Stimulated activated naive CD8-positive, alpha-beta T cell treated with anti-CD3 and anti-CD28 coated beads, Interleukin-15, Interleukin-2, amounts not matched to agents 100 U/mL and 50 U/mL, for 24 hours (primary cell): ENCODE measurements around the gene BRME1.

Experiments used
- ATAC-seq: fragments of 150-1000 bp; cut with Tn5 transposase; one replicate; pipeline ENCODE4 v1.10.0; 2021
- DNase-seq: peaks from one replicate; pipeline ENCODE4 v3.0.0; 2021

Gene BRME1

DNA sequence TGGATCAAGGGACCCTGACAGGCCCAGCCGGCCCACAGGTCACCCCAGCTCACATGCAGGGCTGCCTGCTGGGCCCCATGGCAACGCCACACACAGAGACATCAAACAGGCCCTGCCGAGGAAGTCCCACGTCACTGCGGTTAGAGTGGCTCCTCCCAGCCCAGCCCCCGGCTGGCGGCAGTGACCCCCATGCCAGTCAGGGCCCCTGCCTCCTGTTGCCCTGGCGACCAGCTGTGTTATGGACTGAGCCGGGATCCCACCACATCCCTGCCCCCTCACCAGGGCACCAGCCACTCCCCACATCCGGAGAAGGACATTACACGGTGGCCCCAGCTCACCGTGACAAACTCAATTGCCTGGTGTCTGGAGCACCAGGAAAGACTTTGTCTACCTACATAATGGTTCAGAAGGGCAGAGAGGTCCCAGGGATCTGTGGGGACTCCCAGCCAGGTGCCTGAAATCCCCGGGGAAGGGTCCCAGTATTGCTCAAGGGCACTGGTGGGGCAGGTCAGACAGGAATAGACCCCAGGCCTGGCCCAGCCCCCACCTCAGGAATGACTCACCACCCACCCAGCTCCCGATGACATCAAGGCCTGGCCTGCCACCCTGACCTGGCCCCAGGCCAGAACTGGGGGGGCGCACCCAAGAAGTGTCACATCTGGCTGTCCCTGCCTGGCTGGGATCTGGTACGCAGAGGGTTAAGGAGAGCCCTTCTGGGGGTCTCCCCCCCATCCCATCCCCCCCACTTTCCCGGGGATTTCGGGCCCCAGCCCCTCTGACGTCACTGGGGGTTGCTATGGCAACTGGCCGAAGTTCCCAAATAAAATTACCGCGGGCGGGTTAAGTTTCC lies 59.1 kb downstream of the BRME1 start:
- peak; percentile 75 for ATAC-seq
- DNase-seq: peak; percentile 99

DNA sequence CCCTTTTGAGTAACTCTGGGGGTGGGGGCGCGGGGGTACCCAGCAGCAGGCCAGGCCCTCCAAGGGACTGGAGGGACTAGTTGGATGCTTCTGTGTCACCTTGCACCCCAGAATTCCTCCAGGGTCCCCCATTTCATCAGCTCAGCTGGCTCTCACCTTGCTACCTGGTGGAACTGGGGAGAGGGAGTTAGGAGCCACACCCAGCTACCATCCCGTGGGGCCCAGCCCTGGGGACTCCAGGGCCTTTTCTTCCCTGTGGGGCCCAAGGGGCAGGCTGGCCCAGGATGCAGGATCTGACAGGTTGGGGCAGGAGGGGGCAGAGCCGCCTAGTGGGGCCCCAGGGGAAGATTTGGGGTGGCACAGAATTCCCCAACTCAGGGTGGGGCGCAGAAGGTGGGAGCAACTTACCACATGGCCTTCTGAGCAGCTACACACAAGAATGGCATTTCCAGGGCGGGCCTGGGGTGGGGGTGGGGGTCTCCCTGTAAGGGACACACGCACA lies 61.7 kb downstream of the BRME1 start:
- no peak for ATAC-seq
- peak; percentile 33 for DNase-seq

DNA sequence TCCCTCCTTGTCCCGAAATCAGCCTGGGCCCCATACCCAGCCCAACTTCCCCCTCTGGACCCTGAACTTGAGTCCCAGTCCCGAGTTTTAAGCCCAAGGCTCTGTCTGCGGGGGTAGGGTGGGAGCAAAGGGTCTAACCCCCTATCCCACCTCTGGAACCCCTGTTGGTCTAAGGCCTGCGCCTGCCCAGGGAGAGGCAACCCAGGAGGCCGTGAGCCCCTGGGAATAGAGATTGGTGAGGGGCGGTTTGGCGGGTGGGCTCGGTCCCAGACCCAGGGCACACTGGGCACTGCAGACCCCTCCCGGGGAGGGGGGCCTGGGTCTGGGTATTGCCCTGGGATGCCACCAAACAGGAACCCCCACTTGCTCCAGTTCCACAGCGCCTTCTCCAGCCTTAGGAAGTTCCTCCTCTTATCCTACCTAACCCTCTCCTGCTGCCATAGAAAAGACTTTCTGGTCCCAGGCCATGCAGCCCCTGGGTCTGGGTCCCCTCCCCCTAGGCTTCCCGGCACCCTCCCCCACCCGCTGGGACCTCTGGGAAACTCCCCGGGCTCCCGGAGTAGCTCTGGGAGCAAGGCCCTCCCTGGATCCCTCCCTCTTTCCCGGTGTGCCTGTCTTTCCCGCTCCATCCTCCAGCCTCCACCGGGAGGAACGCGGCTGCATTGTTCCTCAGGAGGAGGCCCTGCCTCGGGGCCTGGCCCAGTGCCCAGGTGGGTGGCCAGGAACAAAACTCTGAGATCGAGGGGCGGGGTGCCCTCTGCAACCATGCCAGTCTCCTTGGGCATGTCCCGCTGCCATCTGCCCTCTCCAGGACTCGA lies 62.6 kb downstream of the BRME1 start:
- peak; percentile 19 for DNase-seq

DNA sequence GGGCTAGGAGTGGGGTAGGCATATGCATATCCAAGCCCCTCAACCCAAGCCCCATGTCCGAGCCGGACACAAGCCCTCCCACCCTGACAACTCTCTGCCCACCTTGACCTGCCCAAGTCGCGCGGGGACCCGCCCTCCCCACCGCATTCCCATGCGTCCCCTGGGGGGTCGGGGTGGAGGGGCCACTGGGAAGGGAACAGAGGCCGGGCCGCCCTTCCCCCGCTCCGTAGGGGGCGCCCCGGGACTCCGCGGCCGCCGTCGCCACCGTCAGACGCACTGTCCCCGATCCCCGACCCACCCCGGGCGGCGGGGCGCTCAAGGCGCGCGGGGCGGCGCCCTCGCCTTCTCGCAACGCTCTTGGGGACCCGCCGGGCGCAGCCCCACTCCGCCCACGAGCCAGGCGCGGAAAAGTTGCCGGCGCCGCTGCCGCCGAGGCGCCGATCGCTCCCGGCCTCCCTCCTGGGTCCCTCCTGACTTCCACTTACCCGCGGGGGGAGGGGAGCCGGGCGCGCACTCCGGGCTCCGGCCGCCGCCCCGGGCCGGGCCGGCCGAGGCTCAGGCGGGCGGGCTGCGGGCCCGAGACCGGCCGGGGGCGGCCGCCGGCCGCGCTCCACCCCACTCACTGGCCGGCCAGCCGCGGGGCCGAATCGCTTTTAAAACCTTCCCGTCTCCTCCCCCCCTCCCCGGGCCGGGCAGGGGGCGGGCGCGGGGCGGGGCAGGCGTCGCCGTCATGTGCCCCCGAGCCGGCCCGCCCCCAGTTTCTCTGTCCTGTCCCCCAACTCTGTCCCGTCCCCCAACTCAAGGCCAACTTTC lies 63.4 kb downstream of the BRME1 start:
- peak; percentile 85 for DNase-seq
- ATAC-seq: no peak

More for the DNA sequence above, 62.6 kb downstream of the BRME1 start:
- no peak for ATAC-seq

DNA sequence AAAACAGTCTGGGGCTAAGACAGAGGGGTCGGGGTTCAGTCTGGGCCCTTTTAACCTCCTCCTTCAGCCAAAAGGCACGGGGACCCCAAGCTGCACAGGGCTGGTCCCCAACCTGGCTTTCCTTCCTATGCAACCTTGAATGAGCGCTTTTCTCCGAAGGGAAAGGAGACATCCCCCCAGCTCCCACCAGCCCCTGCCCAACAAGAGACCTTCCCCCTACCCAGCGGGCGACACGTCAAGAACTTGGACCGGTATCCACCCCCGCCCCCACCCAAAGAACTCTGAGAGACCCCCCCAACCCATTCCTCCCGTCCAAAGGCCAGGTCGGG lies 64.0 kb downstream of the BRME1 start:
- DNase-seq: peak; percentile 29
- no peak for ATAC-seq

DNA sequence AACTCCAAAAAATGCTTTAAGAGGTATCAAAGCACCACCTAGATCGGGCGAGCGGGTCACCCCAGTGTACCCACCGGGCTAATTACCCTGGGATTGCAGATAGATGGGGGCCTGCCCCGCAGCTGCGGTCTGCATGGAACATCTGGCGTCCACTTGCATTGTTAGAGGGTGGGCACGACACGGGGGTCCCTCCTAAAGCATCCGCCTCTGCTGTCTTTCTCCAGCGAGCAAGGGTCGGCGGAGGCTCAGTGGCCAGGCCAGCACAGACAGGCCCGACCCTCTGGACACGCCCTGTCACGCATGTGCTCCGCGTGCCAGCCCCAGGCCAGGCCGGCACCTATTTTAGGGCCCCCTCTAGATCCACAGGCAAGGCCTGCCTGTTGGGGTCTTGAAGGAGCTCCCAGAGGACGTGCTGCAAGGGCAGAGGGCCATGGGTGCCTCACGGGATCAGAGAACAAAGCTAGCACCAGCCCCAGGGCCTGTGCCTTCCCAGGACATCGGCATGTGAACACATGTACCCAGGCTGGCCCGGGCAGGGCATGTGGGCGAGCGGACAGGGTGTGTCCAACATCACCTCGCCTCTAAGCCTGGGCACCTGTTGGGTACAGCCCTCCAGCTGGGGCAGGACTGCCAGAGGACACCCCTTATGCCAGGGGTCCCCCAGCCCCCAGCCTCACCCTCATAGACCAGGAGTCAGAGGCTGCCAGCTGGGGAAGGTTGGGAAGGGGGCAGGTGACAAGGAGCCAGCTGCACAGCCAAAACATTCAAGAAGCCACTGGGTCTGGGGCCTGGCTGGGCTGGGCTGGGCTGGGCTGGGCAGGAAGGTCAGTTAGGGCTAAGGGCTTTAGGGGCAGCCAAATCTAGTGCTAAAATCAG lies 64.6 kb downstream of the BRME1 start:
- no peak for ATAC-seq
- DNase-seq: peak; percentile 51

DNA sequence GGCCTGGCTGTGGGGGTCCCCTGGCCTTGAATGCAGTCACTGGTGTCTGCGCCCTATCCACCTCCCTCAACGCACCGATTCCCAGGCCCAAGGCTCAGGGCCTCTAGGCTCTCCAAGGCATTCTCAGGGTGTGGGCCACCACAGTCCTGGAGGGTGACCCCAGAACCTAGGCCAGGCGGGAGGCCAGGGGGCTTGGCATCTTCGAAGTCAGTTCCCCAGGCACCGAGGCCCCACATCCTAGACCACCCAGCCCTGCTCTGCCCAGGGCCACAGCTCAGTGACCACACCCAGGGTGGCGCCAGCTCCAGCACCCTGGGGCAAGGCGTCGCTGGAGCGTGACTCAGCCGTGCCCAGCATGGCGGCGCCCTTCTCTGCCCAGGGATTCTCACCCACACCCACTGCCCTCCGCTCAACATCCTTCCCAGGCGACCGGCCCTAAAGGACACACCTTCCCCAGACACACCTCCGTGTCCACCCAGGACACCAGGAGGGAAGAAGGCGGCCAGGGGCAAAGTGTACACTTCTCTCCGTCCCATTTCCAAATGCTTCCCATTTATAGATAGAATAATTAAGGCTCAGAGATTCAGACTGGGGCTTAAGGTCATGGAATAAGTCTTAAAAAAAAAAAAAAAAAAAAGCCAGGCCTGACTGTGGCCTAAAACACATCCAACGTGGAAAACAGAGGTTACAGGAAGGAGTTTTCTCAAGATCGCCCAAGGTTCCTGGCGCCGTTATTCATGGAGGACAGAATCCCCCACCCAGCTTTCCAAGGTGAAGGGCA lies 65.4 kb downstream of the BRME1 start:
- peak; percentile 8 for ATAC-seq

DNA sequence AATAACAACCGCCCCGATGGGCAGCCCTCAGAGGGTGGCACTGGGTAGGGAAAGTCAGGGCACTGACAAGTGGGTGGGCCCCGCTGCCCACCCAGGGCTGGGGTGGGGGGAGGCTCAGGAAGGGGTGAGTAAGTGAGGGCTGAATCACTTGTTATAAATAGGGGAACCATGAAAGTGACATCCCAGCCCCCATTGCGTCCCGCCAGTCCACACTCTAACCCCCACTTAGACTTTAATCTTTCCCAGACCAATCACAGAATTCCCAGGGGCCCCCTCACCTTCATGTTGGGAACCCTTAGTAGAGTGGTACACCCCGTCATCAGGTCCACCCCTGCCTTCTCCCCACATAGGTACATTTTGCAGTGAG lies 66.0 kb downstream of the BRME1 start:
- DNase-seq: no peak
- ATAC-seq: peak; percentile 37

More for the DNA sequence above, 65.4 kb downstream of the BRME1 start:
- DNase-seq: peak; percentile 69

DNA sequence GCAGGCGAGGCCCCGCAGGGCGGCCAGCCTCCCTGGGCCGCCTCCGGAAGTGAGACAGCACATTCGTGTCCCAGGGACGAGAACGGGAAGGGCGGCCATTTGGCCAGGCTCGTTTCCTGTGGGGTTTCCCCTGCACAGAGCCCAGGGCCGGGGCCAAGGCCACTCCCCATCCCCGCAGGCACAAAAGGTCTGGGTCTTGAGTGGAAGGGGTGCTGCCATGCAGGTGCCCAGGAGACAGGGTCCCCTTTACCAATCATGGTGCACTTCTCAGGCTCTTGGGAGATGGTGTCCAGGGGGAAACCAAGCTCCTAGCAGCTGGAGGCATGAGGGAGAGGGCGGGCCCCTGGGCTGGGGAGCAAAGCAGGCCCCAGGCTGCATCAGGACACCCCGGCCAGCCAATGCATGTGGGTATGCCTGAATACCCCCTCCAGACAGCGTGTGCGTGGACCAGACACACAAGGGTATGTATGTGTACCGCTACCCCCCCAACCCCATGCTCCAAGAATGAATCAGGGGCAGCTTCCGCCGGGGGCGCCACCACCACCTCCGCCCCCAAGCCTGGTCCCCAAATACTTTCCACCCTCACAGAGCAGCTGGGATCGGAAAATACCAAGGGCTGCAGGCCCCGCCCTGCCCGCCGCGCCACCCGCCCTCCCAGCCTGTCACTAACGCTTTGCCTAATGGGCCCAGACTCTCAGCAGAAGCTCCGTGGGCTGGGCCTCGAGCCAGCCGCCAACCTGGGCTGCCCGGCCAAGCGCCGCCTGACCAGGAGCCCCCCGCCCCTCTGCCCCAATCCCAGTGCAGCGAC lies 66.6 kb downstream of the BRME1 start:
- ATAC-seq (peak; percentile 63), DNase-seq (peak; percentile 91)

DNA sequence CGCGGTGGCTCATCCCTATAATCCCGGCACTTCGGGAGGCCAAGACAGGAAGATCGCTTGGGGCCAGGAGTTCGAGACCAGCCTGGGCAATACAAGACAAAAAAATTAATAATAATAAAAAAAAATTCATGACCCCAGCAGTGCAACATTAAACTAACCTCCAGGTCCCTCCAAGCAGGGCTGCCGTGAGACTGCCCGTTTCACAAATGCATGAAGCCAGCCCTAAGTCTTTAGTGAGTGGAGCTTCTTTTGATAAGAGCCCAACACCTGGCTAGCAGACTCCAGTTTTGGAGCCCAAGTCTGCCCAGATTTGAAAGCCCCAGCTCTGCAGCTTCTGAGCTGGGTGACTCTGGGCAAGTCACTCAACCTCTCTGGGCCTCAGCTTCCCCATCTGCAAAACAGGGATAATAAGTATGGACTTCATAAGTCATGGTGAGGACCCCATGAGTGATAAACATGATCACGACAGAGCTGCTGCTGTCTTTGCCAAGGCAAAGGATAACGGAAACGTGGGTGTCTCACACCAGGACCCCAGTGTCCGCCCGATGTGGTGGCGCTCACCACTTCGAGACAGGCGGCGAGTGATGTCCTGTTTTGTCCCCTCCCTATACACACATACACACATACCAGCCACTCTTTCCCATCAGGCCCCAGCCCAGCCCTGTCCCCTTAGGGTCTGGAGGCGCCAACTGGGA lies 67.3 kb downstream of the BRME1 start:
- DNase-seq: no peak
- ATAC-seq: no peak

DNA sequence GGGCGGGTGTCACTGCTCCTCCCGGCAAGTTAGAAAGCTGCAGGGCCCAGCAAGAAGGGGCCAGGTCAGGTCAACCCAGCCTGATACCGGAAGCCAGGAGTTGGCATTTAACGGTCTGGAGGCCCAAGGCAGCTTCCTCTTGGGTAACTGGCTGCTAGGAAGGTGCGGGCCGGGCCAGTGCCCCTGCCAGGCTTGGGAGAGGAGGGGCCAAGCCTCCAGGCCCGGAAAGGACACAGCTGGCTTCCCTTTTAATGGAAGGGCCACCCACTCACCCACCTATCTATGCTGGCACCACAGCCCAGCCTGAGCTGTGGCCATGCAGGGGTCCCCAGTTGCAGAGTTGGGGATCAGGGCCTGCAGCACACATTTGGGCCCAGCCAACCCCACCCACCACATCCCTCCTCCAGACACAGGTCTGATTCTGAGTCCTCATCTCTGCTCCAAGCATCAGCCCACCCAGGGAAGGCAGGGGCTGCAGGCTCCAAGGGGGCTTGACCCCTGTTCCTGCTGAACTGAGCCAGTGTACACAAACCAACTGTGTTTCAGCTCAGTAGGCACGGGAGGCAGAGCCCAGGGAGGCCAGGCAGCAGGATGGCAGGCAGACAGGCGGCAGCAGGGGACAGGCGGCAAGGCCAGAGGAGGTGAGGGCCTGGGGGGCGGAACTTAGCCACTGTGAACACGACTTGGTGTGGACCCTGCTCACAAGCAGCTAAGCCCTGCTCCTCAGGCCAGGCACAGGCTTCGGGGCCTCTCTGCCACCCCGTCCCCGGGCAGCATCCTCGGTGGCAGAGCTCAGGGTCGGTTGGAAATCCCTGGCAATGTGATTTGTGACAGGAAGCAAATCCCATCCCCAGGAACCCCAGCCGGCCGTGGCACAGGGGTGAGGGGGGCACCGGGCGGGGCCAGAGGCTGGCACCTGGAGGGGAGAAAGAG lies 69.9 kb downstream of the BRME1 start:
- DNase-seq (no peak), ATAC-seq (no peak)

DNA sequence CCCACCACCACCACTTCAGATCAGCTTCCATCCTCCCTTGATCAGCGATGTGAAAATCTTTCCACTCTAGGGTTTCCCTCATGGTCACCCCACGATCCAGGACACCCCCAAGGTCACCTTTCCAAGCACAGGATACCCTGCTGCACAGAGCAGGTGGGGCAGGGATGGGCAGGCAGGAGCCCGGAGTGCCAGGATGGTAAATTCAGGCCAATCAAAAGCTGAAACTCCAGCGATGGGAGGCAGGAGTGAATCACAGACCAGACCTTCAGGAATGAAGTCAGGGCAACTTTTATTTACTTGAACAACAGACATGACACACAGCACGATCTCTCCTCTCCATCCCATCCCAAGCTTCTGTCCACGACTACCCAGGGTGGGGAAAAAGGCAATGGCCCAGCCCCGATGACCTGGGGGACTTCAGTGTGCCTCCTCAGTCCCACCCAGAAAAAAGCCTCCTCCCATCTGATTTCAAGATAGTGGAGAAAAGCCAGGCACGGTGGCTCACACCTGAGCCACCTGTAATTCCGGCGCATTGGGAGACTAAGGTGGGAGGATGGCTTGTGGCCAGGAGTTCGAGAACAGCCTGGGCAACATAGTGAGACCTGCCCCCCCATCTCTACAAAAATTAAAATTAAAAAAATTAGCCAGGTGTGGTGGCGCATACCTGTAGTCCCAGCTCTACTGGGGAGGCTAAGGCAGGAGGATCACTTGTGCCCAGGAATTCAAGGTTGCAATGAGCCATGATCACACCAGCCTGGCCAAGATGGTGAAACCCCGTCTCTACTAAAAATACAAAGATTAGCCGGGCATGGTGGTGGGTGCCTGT lies 71.5 kb downstream of the BRME1 start:
- DNase-seq (no peak), ATAC-seq (no peak)

DNA sequence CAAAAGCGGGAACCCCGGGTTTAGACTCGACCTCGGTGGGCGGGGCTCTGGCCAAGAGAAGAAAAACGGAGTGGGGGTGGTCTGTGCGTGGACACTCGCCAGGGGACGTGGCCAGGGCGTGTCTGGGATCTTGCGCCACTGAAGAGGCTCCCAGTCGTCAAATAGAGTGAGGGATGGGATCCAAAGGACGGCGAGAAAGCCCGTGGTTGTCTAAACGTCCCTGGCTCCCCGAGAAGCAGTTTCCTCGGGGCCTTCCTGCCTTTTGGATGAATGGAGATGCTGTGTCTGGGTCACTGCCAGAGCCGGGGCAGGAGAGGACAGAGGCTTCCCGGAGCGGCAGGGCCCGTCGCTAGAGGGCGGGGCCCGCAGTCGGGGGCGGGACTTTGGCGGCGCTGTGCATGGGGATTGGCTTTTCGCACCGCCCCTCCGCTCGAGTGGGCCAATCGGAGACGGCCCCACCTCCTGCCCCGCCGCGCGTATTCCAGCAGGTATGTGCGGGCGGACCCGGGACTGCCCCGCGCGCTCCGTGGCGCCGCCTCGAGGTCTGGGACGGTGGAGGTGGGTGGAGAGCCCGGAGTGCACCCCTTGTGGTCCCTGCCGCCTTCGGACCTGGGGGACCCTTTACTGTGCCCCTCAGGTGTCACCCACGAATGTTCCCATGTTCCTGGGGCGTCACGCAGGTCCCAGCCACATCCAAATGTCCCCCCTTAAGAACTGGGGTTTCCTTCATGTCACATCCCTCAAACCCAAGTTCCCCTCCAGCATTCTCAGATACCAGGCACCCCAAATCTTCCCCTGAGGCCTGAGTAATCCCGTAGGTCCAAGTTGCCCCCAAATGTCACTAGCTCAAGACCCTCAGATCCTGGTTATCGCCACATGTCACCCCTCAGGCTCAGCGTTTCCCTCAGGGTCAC lies 72.3 kb downstream of the BRME1 start:
- DNase-seq: peak; percentile 97
- ATAC-seq: peak; percentile 90
